GM12874 (cell line): ENCODE results near the gene DSCAM.

Experiments
- CTCF ChIP-seq: IDR thresholded peaks from 2 replicates; pipeline ENCODE4 v1.5.1; 2011; ENCODE audit warnings: low read depth, mild to moderate bottlenecking, control low read depth, low read length, moderate library complexity; ENCODE audit not compliant: insufficient read depth

The DSCAM gene

GRCh38 chr21:40179166-40179565 is 667.8 kb downstream of the DSCAM start:
- no peak for TF ChIP-seq CTCF

- no peak for TF ChIP-seq CTCF
These were observed 668.2 kb downstream of the DSCAM start for GRCh38 chr21:40178726-40179125.

DNA sequence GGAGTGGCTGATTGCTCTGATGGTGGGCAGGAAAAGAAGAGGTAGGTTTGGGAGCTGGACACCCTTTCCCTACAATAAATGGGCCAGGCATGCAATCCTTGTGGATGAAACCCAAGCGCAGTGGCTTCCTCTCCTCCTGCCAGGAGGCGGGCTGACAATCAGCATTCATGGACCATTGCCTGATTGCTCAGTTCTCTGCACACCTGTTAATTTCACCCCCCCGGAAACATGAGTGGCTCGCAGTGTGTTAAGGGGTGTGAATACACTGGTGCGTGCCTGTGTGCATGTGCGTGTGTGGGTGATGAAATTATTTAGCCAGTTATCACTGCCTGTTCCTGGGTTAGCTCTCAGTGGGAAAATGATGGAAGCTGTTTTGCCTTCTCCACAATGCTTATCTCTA is 669.0 kb downstream of the DSCAM start:
- TF ChIP-seq CTCF = no peak

DNA sequence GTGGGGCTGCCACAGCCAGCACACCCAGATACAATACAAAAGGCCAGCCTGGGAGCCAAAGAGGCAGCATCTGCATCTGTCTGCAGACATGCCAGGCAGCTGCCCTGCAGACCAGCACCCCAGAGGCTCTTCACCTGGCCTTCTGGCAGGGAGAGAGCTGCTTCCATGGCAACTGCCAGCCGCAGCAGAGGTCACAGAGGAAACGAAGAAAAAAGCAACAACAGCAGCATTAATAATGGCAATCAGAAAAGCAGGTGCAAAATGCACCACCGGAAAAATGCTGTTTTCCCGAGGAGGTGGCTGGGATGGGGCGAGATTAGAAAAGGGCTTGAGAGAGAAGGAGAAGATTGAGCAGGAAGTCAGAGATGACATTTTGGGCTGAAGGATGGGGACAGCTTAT is 670.2 kb downstream of the DSCAM start:
- no peak for TF ChIP-seq CTCF

- TF ChIP-seq CTCF = no peak
These were observed 673.1 kb downstream of the DSCAM start for GRCh38 chr21:40173816-40174215.

GRCh38 chr21:40169971-40170370 is 677.0 kb downstream of the DSCAM start:
- no peak for TF ChIP-seq CTCF

DNA sequence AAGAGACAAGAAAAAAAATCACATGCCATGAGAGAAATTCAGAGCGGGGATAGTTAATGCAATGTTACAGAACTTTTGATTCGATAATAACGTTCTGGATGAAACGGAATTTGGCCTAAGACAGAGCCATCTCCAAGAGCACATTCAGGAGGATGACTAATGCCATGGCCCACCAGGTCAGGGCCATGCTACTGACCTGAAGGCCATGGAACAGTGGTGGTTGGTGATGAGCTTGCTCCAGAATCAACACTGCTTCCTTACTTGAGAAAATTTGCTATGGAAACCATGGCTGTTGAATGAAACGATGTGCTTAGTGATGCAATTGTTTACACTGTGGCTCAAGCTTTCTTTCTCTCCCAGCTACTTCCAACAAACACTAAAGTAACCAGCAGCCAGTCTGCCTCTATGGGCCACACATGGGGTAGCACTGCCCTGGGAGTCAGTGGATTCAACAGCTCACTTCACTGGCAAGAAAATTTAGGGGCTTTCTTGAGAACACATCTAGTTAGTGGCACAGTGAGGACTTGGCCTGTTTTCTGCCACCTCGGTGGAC is 680.6 kb downstream of the DSCAM start:
- no peak for TF ChIP-seq CTCF

GRCh38 chr21:40165773-40166070 is 681.2 kb downstream of the DSCAM start:
- TF ChIP-seq CTCF = no peak
